ENCODE results near the gene TXNDC5.
"Not testable (repeated sequence)": the region's sequence is repeated elsewhere in the genome, so short reads cannot be mapped to it uniquely, and the experiment has no call there.

Gene TXNDC5

DNA sequence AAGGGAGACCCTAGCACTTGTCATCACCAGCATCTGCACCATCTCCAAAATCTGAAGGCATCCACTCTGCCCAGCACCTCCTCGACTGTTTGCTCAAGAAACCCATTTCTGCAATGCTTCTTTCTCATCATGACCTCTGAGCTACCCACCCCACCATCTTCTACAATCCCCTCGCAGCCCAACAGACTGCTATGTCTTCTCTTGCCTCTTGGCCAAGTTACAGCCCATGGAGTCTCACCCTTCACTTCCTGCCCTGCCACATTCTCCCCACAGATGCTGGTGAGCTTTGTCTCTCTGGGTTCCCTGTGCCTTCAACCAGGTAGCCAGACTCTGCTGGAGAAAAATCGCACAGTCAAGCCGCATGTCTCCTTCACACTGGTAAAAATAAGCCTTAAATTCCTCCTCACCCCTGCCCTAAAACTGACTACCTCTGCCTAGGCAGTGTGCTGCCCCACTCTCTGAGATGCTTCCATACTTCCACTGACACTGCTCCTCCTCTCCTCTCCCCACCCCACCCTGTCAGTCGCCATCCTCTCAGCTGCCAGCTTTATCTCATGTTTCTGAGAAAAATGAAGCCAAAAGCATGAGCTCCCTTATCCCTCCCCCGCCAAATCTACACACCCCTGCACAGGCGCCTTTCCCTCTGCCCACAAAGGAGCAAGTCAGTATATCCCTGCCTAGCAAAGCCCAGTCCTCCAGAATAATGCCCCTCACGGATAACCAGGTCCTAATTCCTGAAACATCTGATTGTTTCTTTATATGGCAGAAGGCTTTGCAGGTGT is 2.3 kb upstream of the TXNDC5 start:
- no peak for DNase-seq

DNA sequence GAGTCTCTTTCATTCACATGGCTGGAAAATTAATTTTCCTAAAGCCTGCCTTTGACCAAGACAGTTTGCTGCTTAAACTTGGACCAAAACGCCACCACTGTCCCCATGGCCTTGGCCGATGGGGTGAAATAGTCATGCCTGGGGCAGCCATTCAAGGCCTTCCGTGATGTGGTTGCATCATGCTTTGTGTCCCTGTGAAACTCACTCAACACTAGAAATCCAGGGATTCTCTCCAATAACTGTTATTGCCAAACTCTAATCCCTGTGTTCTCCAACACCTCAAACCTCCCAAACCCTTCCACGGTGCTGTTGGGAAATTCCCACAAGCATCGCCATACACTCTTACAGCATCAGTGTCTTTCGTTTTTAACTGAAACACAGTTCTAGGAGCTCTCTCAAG is 1.4 kb upstream of the TXNDC5 start:
- DNase-seq = no peak

- DNase-seq = no peak
Observed at GRCh38 chr6:7911345-7911725, 747 bp upstream of the TXNDC5 start.

- no peak for DNase-seq
Observed at GRCh38 chr6:7910298-7910653, 312 bp downstream of the TXNDC5 start.

DNA sequence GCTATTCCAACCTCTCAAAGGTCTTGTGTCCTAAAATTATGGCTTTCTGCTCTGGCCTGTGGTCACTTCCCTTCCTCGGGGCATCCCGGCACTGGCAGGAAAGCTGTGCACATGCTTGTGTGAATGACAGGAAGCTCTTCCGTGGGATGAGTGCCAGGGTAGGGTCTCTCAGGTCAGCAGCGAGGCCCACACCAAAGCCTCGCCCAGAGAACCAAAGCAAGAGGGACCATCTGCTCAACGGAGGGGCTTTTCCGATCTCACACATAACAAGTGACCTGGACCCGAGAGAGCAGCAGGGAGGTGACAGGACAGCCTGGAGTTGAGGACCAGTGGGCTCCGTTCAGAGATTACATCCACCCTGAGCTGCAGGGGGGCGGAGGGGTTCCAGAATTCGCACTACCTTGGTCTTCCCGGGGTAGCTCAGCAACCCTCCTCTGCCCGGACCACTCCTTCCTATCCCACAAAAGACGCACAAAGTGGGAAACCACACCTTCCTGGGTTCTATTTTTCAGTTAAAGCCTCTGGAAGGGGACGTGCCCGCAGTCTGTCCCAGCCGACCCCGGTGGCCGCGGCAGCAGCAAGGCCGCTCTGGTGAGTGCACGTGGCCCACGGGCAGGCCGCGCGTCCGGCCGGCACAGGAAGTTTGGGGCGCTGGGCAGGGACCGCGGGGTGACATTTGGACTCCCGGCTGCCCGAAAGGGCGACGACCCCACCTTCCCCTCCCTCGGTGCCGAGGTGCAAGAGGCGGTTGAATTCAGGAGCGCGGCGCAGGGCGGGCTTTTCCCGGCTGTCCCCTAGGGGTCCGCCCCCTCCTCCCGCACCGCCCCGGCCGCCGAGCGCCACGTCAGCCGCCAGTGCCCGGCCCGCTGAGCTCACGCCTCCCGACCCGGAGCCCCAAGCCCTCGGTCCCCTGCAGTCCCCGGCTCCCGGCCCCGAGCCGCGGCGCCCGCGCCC is 988 bp downstream of the TXNDC5 start:
- peak; percentile 16 for DNase-seq

GRCh38 chr6:7907159-7907558 is 3.4 kb downstream of the TXNDC5 start:
- DNase-seq = no peak

DNA sequence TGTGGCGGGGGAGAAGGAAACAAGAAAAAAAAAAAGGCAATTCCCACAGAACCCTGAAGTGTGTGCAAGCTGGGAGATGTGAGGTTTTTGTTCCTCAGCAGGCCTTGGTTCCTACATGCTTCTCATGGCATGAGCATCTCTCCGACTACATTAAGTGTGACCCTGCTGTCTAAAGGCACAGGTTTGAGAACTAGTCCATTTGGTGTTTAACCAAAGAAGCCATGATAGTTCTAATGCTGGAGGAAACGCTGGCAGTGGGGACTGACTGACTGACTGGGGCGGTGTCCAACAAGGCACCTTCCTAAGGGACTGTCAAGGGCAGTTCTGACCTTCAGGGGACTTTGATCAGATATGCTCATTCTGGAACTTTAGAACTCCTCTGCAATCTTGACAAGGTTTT is 3.8 kb downstream of the TXNDC5 start:
- DNase-seq = no peak

DNA sequence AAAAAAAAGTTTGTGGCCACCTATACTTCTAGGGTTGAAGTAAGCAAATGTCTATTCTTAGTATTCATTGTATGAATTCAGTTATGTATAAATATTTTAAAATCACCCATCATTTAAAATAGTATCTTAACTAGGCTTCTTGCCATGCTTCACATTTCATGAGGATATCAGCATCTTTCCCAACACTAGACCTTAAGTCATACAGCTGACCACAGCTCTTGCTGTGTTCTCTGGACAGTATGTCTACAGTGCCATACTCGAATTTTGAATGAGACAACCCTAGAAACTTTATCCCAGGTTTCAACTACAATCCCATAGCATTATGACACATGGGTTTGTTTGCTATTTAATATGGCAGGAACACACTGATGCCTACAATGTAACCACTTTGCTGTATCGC is 5.2 kb downstream of the TXNDC5 start:
- no peak for DNase-seq

- DNase-seq = no peak
Observed at GRCh38 chr6:7904654-7905319, 5.8 kb downstream of the TXNDC5 start.

DNA sequence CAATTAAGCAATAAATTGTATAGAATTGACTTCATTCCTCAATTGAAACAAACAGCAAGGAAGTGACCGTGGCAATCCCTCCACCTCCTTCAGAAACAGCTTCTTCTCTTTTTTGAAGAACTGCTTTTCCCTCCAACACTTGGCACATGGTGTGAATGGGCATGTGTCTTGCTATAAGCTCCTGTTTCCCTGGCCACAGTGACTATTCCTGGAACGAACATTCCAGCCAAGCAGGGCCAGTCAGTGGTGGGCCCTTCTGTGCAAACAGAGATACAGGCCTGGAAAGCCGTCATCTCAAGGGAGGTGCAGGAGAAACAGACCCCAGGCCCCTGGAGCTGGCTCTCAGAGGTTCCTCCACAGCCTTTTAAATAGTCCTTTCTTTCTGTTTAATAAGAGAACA is 6.9 kb downstream of the TXNDC5 start:
- no peak for DNase-seq

DNA sequence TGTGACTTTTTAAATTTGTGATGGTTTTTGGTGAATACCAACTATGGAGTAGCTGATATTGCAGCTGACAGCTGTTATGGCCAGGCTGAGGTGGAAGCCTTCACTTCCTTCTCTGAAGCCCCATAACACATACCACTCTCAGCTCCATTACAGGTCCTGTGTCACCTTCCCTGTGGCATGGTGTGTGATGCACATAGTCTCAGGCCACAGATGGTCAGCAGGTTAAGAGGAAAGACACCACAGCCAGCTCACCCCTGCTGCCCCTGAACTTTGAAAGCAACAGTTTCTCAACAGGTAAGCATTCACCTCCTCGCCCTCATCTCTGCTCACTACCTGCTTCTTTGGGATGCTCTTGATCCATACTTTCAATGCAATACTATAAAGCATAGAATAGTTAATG is 7.7 kb downstream of the TXNDC5 start:
- DNase-seq = no peak

DNA sequence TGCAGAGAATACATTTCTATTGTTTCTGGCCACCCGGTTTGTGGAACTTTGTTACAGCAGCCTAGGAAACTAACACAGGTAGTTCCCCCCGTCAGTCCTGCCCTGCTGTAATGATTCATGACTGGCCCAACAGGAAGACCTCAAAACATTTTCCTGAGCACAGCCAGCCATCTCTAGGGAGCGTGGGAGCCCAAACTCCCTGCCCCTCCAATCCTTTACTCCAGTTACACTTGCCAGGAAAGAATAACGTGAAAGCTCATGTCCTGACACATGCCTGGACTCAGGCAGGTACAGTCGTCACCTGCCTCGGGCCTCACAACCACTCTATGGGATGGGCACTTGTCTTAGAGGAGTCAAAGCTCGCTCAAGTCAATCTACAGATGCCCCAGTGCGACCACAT is 8.4 kb downstream of the TXNDC5 start:
- DNase-seq = no peak

GRCh38 chr6:7901780-7902179 is 8.8 kb downstream of the TXNDC5 start:
- no peak for DNase-seq

DNA sequence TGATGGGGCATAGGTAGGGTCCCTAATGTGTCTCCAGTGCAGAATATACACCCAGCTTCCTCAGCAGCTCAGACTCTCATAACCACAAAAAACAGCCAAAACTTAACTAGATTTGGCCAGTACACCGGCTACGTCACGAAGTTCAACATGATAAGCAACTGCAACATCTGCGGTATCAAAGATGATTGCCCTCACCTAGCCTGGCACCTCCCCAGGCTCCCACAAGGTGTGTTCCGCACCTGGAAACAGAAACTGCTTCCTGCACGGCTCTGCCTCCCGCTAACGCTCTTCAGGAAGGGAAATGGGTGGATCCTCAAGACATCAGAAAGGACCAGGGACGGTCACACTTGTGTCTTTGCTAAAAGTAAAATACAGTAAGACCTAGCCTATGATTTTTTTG is 9.5 kb downstream of the TXNDC5 start:
- DNase-seq = no peak

DNA sequence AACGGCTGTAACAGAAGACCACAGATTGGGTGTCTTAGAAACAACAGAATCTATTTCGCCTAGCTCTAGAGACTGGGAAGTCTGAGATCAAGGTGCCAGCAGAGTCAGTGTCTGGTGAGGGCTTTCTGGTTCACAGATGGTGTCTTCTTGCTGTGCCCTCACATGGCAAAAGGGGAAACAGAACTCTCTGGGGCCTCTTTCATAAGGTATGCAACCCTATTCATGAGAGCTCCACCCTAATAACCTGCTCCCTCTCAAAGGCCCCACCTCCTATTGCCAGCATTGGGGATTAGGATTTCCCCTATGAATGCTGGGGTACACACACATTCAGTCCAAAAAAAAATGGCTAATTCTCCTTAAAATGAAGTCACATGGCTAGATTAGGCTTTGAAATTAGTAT is 10.0 kb downstream of the TXNDC5 start:
- no peak for DNase-seq

- no peak for DNase-seq
Observed at GRCh38 chr6:7899889-7900213, 10.7 kb downstream of the TXNDC5 start.

DNA sequence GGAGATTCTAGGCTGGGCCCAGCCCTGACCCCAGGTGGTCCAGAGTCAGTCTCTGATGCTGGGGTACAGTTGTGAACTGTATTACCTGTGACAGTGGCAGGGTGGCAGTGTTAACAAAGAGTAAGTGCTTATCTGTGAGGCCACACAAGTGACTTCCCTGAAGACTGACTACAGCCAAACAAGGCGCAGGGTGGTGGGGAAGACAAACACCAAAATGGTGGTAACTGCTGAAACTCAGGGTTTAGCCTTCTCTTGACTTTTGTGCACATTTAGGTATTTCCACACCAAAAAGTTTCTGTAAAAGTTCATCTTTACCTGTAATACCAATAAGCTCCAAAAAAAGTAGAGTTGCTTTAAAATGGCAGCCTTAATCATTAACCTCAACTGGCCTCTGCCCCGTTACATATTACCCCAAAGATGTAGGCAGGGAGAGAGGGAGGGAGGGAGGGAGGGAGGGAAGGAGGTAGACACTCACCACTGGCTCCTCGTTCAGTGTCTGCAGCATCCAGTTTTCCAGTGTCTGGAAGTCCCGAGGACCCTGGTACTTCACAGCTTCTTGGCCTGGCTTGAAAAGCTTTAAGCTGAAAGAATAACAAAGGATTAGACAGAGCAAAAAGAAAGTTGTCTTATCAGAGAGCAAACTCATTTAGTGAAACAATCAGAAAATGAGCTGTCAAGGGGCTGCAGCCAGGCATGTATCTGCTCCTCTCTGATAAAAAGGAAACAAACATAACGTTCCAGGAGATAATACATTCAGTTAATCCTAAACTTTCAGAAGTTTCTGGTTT is 11.3 kb downstream of the TXNDC5 start:
- no peak for DNase-seq

- not testable (repeated sequence) for DNase-seq
Observed at GRCh38 chr6:7898193-7898586, 12.4 kb downstream of the TXNDC5 start.

DNA sequence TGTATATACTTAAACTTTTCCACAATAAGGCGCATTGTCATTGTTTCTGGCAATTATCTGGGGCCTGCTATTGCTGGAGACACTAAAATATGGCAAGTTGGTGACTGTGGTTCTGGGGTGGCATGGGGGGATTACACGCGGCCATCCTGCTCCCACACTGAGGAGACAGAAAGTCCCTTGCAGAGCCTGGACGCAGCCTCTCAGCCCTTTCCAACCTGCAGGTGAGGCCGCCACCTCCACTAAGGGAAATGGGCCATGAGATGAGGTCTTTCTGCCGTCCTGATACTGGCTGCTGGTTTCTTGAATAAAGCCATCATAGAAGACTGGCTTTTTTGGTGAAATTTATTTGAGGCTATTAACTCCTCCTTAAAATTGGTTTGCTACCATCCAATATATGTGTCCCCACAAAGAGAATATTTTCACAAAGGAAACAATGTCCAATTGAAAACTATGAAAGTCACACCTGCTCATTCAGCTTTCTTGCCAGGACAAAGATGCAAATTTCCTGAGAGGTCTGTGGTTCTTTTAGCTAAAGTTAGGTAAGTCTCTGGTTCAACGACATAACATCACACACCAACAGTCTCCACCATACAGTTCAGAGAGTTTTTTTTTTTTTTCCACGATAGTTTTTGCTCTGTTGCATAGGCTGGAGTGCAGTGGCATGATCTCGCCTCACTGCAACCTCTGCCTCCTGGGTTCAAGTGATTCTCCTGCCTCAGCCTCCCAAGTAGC is 13.0 kb downstream of the TXNDC5 start:
- DNase-seq = no peak

DNA sequence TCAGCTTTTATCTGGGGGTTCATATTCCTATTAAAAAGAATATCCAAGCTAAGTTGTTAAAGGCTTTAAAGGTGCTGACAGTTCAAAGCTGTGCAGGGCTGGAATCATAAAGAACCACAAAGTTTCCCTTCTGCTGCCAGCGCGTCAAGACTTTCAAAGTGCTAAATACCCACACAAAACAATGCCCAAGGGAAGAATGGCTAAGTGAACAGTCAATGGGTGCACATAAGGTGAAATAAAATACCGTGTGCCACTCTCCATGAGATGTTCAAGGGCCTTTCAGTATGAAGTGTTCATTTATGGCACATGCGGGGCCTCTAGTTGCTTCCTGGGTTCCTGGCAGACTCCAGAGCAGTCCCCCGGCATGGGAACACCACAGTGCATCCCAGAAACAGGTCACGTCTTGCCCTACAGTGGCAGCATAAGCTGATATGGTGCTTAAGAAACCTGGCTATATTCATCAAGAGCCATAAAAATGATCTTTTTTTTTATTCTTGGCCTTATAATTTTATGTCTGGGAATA is 14.1 kb downstream of the TXNDC5 start:
- no peak for DNase-seq

- DNase-seq = no peak
Observed at GRCh38 chr6:7895125-7895423, 15.5 kb downstream of the TXNDC5 start.
